H1 (cell line): ENCODE measurements around the gene NR3C2. TPM values are rescaled to one million over a fixed set of nuclear protein-coding genes. Genes with fewer than 3 reads are reported as not detected.

Source experiments
- CTCF ChIA-PET: fragments of 300-600 bp; sonication (Branson Sonifier 250); formaldehyde crosslinking; loops from one replicate; lab custom pipeline; 2021; ENCODE audit not compliant: partially characterized antibody; lab: Charles Lee
- POLR2A ChIA-PET: fragments of 300-600 bp; sonication (Branson Sonifier 250); formaldehyde crosslinking; loops from one replicate; lab custom pipeline; 2021; ENCODE audit warnings: inconsistent platforms; ENCODE audit not compliant: partially characterized antibody; lab: Charles Lee
- DNase-seq, 2 experiments: peaks; one replicate each; pipeline versions ENCODE4 v3.0.0 to v3.0.0-alpha.2; 2010 to 2022; ENCODE audit warnings: low spot score in 2 of 2, low read depth in 1 of 2, mixed read lengths in 1 of 2
- FAIRE-seq: peaks from 2 replicates; lab custom pipeline; 2011; peaks lifted over from hg19 to GRCh38; lab: Jason Lieb, UNC
- H2AFZ ChIP-seq: 2 replicates; pipeline ENCODE4 v1.8.1; 2012; ENCODE audit warnings: low read length, inconsistent platforms
- H2AK5ac ChIP-seq: 2 replicates; pipeline ENCODE4 v1.6.1; 2013; ENCODE audit warnings: low read depth, low read length
- H2BK120ac ChIP-seq: replicated peaks from 2 replicates; pipeline ENCODE3; 2013; ENCODE audit warnings: low read depth, low read length, inconsistent platforms
- H2BK12ac ChIP-seq: 2 replicates; pipeline ENCODE4 v1.6.1; 2013; ENCODE audit warnings: low read depth, low read length
- H2BK15ac ChIP-seq: 2 replicates; pipeline ENCODE4 v1.6.1; 2013; ENCODE audit warnings: low read length
- H2BK20ac ChIP-seq: 2 replicates; pipeline ENCODE4 v1.6.1; 2013; ENCODE audit warnings: low read length
- H2BK5ac ChIP-seq: 2 replicates; pipeline ENCODE4 v1.6.1; 2013; ENCODE audit warnings: low read depth, low read length
- H3K14ac ChIP-seq: 2 replicates; pipeline ENCODE4 v1.6.1; 2013; ENCODE audit warnings: inconsistent platforms; ENCODE audit not compliant: insufficient read length
- H3K18ac ChIP-seq: 2 replicates; pipeline ENCODE4 v1.6.1; 2013; ENCODE audit warnings: low read length; ENCODE audit errors: extremely low read depth
- H3K23ac ChIP-seq: 2 replicates; pipeline ENCODE4 v1.6.1; 2013; ENCODE audit warnings: inconsistent platforms; ENCODE audit not compliant: insufficient read length
- H3K23me2 ChIP-seq: 2 replicates; pipeline ENCODE4 v1.6.1; 2013; ENCODE audit warnings: low read depth, low read length
- H3K27ac ChIP-seq: 2 replicates; pipeline ENCODE4 v1.6.1; 2011; ENCODE audit warnings: low read depth, low read length, inconsistent platforms
- H3K27me3 ChIP-seq, 4 experiments: replicated peaks in 1 of 4; 1 replicate in 1 of 4; 2 replicates in 3 of 4; pipeline versions ENCODE4 v1.6.1 to v1.8.1; 2011 to 2013; ENCODE audit warnings: low read length in 3 of 4, mild to moderate bottlenecking in 3 of 4, inconsistent platforms in 2 of 4, mixed read lengths in 2 of 4, moderate library complexity in 1 of 4; ENCODE audit not compliant: control insufficient read depth in 3 of 4, insufficient read depth in 3 of 4; ENCODE audit errors: extremely low read depth in 1 of 4
- H3K36me3 ChIP-seq, 4 experiments: 2 replicates each; pipeline versions ENCODE4 v1.6.1 to v1.8.1; 2011 to 2013; ENCODE audit warnings: mild to moderate bottlenecking in 4 of 4, low read length in 3 of 4, moderate library complexity in 2 of 4, control low read depth in 1 of 4, inconsistent platforms in 1 of 4; ENCODE audit not compliant: insufficient read depth in 4 of 4, control insufficient read depth in 2 of 4
- H3K4ac ChIP-seq: replicated peaks from 2 replicates; pipeline ENCODE3; 2013; ENCODE audit warnings: low read length, low read depth, mixed read lengths, inconsistent platforms; ENCODE audit not compliant: insufficient read length
- H3K4me1 ChIP-seq, 4 experiments: replicated peaks in 1 of 4; 1 replicate in 1 of 4; 2 replicates in 3 of 4; pipeline versions ENCODE4 v1.6.1 to v1.8.1; 2011 to 2013; ENCODE audit warnings: low read length in 3 of 4, inconsistent platforms in 2 of 4, mixed read lengths in 1 of 4; ENCODE audit not compliant: insufficient read depth in 4 of 4, control insufficient read depth in 3 of 4
- H3K4me2 ChIP-seq, 2 experiments: 2 replicates each; pipeline versions ENCODE4 v1.6.1 to v1.8.1; 2011 to 2013; ENCODE audit warnings: low read depth in 2 of 2, low read length in 2 of 2, control low read depth in 1 of 2, inconsistent platforms in 1 of 2, mild to moderate bottlenecking in 1 of 2; ENCODE audit not compliant: insufficient read depth in 1 of 2
- H3K4me3 ChIP-seq, 4 experiments: fragments of 200-600, 300-600 bp in 1 of 4; sonication (generic), shearing (Covaris generic), sonication (Bioruptor Twin) in 1 of 4; 2 replicates each; pipeline versions ENCODE4 v1.5.1 to v1.8.1; 2011 to 2016; ENCODE audit warnings: low read length in 4 of 4, low read depth in 3 of 4, control low read depth in 2 of 4, inconsistent platforms in 2 of 4, mild to moderate bottlenecking in 2 of 4, mixed read lengths in 1 of 4, moderate library complexity in 1 of 4; ENCODE audit not compliant: insufficient read depth in 2 of 4; ENCODE audit errors: extremely low read depth in 1 of 4
- H3K56ac ChIP-seq: replicated peaks from 2 replicates; pipeline ENCODE3; 2013; ENCODE audit warnings: low read depth, mild to moderate bottlenecking, mixed read lengths, low read length, inconsistent platforms; ENCODE audit not compliant: insufficient read length
- H3K79me1 ChIP-seq: 2 replicates; pipeline ENCODE4 v1.6.1; 2013; ENCODE audit warnings: low read depth, low read length, control low read depth
- H3K79me2 ChIP-seq, 2 experiments: 2 replicates each; pipeline versions ENCODE4 v1.6.1 to v1.8.1; 2012 to 2013; ENCODE audit warnings: low read length in 2 of 2, mild to moderate bottlenecking in 2 of 2, inconsistent platforms in 1 of 2; ENCODE audit not compliant: insufficient read depth in 2 of 2, control insufficient read depth in 1 of 2
- H3K9ac ChIP-seq, 4 experiments: replicated peaks in 1 of 4; 1 replicate in 1 of 4; 2 replicates in 3 of 4; pipeline versions ENCODE4 v1.6.1 to v1.8.1; 2011 to 2013; ENCODE audit warnings: low read depth in 3 of 4, low read length in 3 of 4, control low read depth in 2 of 4, mild to moderate bottlenecking in 2 of 4, moderate library complexity in 2 of 4, inconsistent platforms in 1 of 4; ENCODE audit errors: extremely low read depth in 1 of 4
- H3K9me3 ChIP-seq, 2 experiments: 2 replicates each; pipeline versions ENCODE4 v1.6.1 to v1.8.1; 2012 to 2013; ENCODE audit warnings: mild to moderate bottlenecking in 2 of 2, moderate library complexity in 2 of 2, control low read depth in 1 of 2, inconsistent platforms in 1 of 2, low read depth in 1 of 2, low read length in 1 of 2, mixed read lengths in 1 of 2; ENCODE audit not compliant: insufficient read depth in 2 of 2
- H4K20me1 ChIP-seq, 2 experiments: replicated peaks in 1 of 2; 2 replicates each; pipeline versions ENCODE3 to v1.8.1; 2011 to 2013; ENCODE audit warnings: inconsistent platforms in 2 of 2, low read length in 2 of 2, mild to moderate bottlenecking in 1 of 2; ENCODE audit not compliant: insufficient read depth in 2 of 2, control insufficient read depth in 1 of 2
- H4K5ac ChIP-seq: 2 replicates; pipeline ENCODE4 v1.6.1; 2013; ENCODE audit warnings: low read length, low read depth, mixed read lengths, inconsistent platforms; ENCODE audit not compliant: insufficient read length
- H4K8ac ChIP-seq: 2 replicates; pipeline ENCODE4 v1.8.0; 2013; ENCODE audit warnings: mild to moderate bottlenecking, moderate library complexity, low read length, inconsistent platforms; ENCODE audit not compliant: insufficient read depth; ENCODE audit errors: extremely low read depth
- H4K91ac ChIP-seq: replicated peaks from 2 replicates; pipeline ENCODE3; 2013; ENCODE audit warnings: low read length, mixed read lengths, inconsistent platforms; ENCODE audit not compliant: insufficient read length
- ASH2L ChIP-seq: fragments of 200-600, 300-600 bp; sonication (generic); IDR thresholded peaks from one replicate; pipeline ENCODE4 v1.7.1; 2017; ENCODE audit warnings: low read length
- CBX8 ChIP-seq: fragments of 300-800, 300-1000 bp; sonication (generic); IDR thresholded peaks from 2 replicates; pipeline ENCODE4 v1.7.1; 2016; ENCODE audit warnings: low read depth, low read length, borderline replicate concordance
- GABPA ChIP-seq: IDR thresholded peaks from 2 replicates; pipeline ENCODE4 v1.6.1; 2011; ENCODE audit warnings: mild to moderate bottlenecking, low read length, moderate library complexity, borderline replicate concordance; ENCODE audit not compliant: insufficient read depth
- SIN3A ChIP-seq, 2 experiments: IDR thresholded peaks in 1 of 2; conservative IDR thresholded peaks in 1 of 2; 2 replicates each; pipeline ENCODE4 v1.6.1; 2011 to 2012; ENCODE audit warnings: low read length in 2 of 2, improper control_type of control experiment in 1 of 2, low read depth in 1 of 2, mild to moderate bottlenecking in 1 of 2
- SIX5 ChIP-seq: IDR thresholded peaks from 2 replicates; pipeline ENCODE4 v1.6.1; 2011; ENCODE audit warnings: mild to moderate bottlenecking, low read depth, low read length
- USF2 ChIP-seq: IDR thresholded peaks from 2 replicates; pipeline ENCODE4 v1.6.1; 2011; ENCODE audit warnings: low read length, improper control_type of control experiment
- WGBS, 2 experiments: shearing (Covaris generic) in 1 of 2; methylation state at CpG; one replicate each; pipeline versions ENCODE4 v1.1.6 to v1.1.7; 2013 to 2015; ENCODE audit warnings: low lambda C conversion rate in 2 of 2, mixed read lengths in 2 of 2, inconsistent platforms in 1 of 2, low coverage in 1 of 2, missing lambda C conversion rate in 1 of 2; ENCODE audit not compliant: insufficient replicate concordance in 2 of 2, insufficient coverage in 1 of 2, insufficient read length in 1 of 2; ENCODE audit errors: extremely low coverage in 1 of 2, missing lambda C conversion rate in 1 of 2; 5-methylcytosine and 5-hydroxymethylcytosine counted together
- polyA plus RNA-seq, 7 experiments: library from polyadenylated mRNA; depleted of rRNA in 3 of 7; stranded (reverse) in 5 of 7; unstranded in 2 of 7; fragments of >200 nt in 5 of 7; fragments of 200-250 nt in 2 of 7; gene quantifications; 1 replicate in 5 of 7; 2 replicates in 1 of 7; 4 replicates in 1 of 7; pipeline versions ENCODE4 v1.2.1 to v1.2.3, GENCODE V29; 2011 to 2013; ENCODE audit warnings: missing spikeins in 2 of 7, mixed read lengths in 2 of 7
- total RNA-seq: library from RNA; stranded (reverse); fragmentation: NEBNext Ultra II Directional; extraction: Animal tissue kit (Norgen Biotek cat#: 25700); gene quantifications from 2 replicates; pipeline ENCODE4 v1.2.1, GENCODE V29; 2021

The NR3C2 gene
- total and polyA plus RNA-seq, 2 of the 8 experiments (the other 6 are each of a cell fraction or from before 2014, with no cell fraction given), result 0.80 to 3.9 TPM

DNA sequence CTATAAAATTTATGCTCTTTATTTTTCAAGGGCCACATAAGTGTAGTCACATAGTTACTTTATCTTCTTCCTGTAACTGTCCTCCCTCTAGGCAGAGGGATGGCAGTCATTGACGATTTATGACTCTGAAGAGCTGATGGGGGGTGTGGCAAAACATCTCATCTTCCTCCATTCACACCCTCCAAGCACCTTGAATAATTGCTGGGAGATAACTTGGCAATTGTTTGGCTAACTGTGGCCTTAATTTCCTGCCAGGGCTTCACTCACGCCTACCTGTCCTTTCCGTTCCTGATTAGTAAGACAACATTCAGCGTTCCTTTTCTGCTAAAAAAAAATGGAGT lies 381.1 kb downstream of the NR3C2 start:
- Histone ChIP-seq H3K4me2 (no peak overlapping the region), H2BK5ac (no peak overlapping the region), H3K4me1 (peaks cover 0 to 7% (median 4%) of the 10 kb centered on the region in 4 experiments; a peak in 2 of 7 replicates), H2BK12ac (no peak overlapping the region), H4K20me1 (no peaks in the 10 kb centered on the region), H3K14ac (no peak overlapping the region), H3K9ac (no peak overlapping the region), H3K56ac (no peak overlapping the region), H2BK120ac (no peak overlapping the region), H3K4me3 (no peak overlapping the region), H2AFZ (no peak overlapping the region), H3K23me2 (no peaks in the 10 kb centered on the region), H3K27ac (no peak overlapping the region), H3K23ac (no peak overlapping the region), H4K5ac (no peak overlapping the region), H2AK5ac (no peak overlapping the region), H2BK15ac (no peak overlapping the region), H3K79me1 (no peaks in the 10 kb centered on the region), H3K18ac (no peak overlapping the region), H3K36me3 (no peaks in the 10 kb centered on the region), H4K8ac (no peak overlapping the region), H2BK20ac (no peak overlapping the region), H4K91ac (no peak overlapping the region), H3K27me3 (no peaks in the 10 kb centered on the region), H3K9me3 (no peaks in the 10 kb centered on the region), H3K4ac (no peak overlapping the region), H3K79me2 (no peaks in the 10 kb centered on the region)
- ChIA-PET CTCF (interaction anchor here (0.6 to 1.4 kb wide), 5 partner anchors 10 to 373 kb away, joined by 3 to 6 read pairs (median 3); no protein-coding TSS in a partner anchor), POLR2A (no interaction called here)
- no peak for TF ChIP-seq SIX5
- TF ChIP-seq CBX8, result no peak
- no peak for TF ChIP-seq ASH2L
- TF ChIP-seq USF2, result no peak
- TF ChIP-seq SIN3A (conservative IDR thresholded peaks at IDR 0.05 in 1 of 2, IDR thresholded peaks at IDR 0.05 in 1 of 2; ENCODE audit: low read depth in 1 of 2, low read length in 2 of 2), result no peak
- TF ChIP-seq GABPA, result no peak
- no peak for FAIRE-seq
- WGBS, 2 experiments, result 63% methylated on average over 4 of the region's 4 CpGs; no CpG with 5 or more reads in 1 of the 2 experiments
- no peak for DNase-seq
